NCI-H1105 (cell line): ENCODE measurements around the gene GFRA1.

ENCODE experiments used
- DNase-seq: peaks from one replicate; lab custom pipeline; 2025; lab: John Stamatoyannopoulos, UW

The GFRA1 gene

DNA sequence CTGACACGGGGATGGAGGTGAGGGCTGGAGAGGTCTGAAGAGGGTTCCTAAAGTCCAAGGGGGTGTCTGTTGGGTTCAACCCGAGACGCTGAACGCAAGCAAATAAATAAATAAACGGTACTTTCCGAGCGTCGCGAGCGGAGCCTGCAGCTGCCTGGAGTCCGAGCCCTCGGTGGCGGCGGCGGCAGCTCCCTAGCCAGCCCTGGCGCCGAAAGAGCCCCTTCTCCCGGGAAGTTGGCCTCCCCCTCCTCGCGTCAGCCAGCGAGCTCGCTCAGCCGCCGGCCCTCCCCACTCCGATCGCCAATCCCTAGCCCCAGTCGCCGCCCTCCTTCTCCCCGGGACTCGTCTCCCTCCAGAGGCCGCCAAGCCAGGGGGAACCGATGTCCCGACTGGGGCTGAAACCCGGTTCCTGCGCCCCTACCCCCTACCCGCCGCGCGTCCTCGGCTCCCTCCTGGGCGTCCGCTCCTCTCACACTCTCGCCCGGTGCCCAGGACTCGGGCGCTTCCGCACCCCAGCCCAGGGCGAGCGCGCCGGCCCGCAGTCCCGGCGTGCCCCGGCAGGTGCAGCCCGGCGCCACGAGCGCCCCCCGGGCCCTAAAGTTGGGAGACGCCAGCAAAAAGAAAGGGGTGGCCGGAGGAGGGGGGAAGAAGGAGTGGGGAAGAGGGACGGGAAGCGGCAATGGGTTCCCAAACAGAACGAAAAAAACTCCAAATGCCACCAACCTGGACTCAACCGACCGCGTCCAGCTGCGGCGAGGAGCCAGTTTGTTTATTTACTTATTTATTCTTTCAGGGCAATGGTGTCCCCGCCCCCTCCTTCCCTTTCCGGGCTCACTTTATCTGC lies at the start of gene GFRA1:
GFRA1 (minus strand) TSS at position 767 of the 844 bp plus-strand sequence. CDS start 1,177 bp downstream, outside the sequence.
- no peak for DNase-seq

DNA sequence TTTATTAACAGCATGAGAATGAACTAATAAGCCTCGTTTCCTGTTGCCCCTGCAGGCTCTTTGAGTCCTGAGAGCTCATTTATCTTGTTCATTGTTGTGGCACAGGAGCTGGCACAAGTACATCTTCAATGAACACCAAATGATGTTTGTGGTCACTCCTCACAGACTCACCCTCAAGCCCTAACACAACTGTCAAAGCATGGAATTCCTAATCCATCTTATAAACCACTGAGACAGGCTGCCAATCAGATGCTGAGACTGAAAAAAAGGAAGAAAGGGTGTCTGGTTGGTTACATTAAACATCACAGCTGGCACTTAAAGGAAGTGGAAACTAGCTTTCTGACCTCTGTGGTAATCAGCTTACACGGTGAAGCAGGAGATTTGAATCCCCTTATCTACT lies 43.5 kb upstream of the GFRA1 start:
- no peak for DNase-seq

DNA sequence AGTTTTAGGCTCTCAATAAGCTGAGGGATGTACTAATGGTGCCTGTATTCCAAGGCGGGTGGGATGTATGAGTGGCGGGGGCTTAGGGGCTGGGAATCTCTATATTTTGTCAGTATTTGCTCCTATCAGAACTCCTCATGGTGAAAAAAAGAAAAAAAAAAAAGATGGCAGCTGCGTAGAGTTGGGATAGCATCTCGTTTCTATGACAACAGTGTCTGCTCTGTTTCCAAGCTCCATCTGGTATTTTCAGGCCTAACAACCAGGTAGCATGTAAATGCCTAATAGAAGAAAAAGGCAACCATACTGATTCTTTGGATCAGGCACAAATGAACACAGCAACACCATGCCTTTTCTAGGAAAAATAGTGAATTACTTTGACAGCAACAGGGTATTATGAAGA lies 39.5 kb upstream of the GFRA1 start:
- no peak for DNase-seq

- no peak for DNase-seq
These were observed 38.9 kb upstream of the GFRA1 start for GRCh38 chr10:116311706-116312490.

DNA sequence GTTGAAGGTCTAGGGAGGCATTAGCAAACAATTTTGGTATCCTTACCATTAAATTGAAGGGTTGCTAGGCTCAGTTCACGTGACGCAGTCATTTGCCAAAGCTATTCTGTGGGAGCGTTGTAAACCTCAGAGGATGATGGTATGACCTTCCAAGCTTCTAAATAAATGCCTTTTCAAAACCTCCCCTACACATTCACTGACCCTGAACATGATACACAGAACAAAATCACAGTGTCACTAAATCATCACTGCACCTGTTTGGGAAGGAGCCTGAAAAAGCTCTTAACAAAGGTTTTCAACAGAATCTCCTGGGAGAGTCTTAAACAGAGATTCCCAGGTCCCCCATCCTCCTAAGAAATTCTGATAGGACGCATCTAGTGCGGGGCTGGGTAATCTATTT lies 38.0 kb upstream of the GFRA1 start:
- DNase-seq, result no peak

DNA sequence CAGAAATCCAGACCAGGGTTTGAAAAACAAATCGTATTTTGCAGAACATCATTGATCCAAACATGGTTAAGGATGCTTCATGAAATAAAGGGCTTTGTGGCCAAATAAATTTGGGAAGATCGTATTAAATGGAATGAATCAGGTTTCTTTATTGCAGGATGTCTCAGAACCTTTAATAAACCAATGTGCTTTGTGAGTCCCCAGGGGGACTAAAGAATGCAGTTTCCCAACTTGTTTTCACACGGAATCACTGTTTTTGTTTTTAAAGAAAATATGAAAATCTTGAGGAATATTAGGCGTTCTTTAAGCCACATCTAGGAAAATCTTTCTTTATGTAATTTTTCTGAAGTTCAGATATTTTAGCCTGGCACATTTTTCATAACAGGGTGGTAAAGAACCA lies 34.4 kb upstream of the GFRA1 start:
- no peak for DNase-seq

DNA sequence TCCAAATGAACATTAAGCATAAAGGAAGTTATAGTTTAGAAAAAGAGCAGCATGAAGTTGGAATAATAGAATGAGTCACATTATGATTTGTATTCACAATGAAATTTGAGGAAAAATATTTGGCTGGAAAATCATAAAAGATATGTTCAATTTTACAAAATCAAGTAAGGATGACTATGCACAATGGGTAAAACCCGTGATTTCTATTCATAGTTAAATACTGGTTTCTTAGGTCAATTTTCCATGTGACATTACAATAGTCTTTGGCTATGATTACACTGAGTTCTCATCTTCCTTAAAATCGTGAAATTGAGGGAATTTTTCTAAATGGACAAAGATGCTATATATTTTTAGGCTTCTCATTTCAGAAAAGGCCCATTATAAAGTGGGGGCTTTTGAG lies 33.8 kb upstream of the GFRA1 start:
- DNase-seq, result no peak

- no peak for DNase-seq
These were observed 31.9 kb upstream of the GFRA1 start for GRCh38 chr10:116304923-116305322.

DNA sequence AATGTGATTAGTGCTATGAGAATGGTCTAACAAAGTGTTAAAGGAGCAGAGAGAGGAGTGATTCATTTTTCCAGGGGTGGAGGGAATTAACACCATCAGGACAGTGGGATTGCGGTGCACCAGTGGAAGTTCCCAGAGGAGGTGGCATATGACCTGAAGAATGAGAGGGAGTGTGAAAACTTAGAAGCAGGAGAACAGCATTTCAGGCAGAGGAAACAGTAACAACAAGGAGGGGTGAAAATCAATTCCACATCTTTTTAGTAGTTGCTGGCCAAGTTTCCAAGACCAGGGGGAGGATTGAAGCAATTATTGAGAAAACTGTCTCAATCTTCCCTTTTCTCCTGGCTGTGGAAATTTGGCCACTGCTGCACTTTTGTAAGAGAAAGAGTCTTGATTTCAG lies 27.5 kb upstream of the GFRA1 start:
- DNase-seq, result no peak

- no peak for DNase-seq
These were observed 25.6 kb upstream of the GFRA1 start for GRCh38 chr10:116298586-116298985.

DNA sequence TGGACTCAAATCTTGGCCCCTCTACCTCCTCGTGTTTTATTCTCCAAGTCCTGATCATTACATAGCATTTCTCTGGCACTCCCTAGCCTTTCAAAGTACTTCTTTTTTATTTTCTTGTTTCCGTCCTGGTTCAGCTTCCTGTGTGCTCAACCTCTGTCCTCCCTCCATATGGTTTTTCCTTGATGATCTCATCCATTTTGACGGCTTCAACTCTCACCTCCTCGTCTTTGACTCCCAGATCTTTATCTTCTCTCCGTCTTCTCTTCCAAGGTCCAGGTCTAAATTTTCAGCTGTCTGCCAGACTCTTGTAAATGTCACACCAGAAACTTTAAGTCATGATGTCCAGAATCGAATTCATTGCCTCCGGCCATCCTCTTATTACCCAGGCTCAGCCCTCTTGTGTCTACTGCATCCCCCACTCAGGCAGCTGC lies 23.3 kb upstream of the GFRA1 start:
- no peak for DNase-seq

- no peak for DNase-seq
These were observed 19.5 kb upstream of the GFRA1 start for GRCh38 chr10:116292493-116292892.

- no peak for DNase-seq
These were observed 16.6 kb upstream of the GFRA1 start for GRCh38 chr10:116289652-116290051.

GRCh38 chr10:116287906-116288501 lies 15.0 kb upstream of the GFRA1 start:
- peak; percentile 14 for DNase-seq

DNA sequence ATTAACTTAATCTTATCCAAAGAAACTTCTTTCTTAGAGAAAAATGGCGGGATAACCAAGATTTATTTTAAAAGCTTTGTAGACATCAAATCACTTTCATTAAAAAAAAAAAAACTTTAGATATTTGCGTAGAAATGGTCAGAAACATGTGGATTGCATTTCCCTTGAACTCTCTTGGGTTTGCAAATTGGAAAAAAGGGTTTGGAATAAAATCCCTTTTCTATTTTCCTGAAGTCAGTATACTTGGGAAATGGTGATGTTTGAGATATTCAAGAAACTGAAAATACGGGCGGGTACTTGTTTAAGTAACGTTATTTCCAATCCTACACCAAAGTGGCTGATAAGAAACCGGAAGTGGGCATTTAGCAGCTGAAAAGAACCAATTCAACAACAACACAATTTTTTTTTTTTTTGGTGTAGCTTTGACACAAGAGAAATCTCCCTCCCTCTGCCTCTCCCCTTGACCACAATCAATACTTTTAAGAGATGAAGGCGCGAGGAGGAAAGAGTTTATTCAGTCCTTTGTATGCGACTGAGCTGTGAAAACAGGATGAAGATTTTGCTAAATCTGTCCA lies 13.7 kb upstream of the GFRA1 start:
- DNase-seq, result no peak

- no peak for DNase-seq
These were observed 8.8 kb upstream of the GFRA1 start for GRCh38 chr10:116281775-116282174.

GRCh38 chr10:116278846-116279245 lies 5.8 kb upstream of the GFRA1 start:
- no peak for DNase-seq

DNA sequence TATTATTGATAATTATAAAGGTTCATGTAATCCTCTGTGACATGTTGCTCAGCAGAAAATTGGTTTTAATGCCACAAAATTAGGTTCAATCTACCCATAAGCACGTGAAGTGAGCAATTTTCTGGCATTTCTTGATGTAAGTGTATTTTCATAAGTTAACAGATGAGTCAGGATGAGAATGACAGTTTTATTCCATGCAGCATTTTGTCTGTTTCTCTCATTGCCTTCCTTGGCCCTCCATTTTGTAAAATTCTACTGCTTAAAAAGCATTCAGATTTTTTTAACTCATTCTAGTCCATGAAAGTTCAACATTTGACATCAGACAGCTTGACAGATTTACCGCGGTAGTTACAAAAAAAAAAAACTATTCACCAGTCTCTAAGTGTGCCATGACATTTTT lies 4.0 kb upstream of the GFRA1 start:
- DNase-seq, result no peak

DNA sequence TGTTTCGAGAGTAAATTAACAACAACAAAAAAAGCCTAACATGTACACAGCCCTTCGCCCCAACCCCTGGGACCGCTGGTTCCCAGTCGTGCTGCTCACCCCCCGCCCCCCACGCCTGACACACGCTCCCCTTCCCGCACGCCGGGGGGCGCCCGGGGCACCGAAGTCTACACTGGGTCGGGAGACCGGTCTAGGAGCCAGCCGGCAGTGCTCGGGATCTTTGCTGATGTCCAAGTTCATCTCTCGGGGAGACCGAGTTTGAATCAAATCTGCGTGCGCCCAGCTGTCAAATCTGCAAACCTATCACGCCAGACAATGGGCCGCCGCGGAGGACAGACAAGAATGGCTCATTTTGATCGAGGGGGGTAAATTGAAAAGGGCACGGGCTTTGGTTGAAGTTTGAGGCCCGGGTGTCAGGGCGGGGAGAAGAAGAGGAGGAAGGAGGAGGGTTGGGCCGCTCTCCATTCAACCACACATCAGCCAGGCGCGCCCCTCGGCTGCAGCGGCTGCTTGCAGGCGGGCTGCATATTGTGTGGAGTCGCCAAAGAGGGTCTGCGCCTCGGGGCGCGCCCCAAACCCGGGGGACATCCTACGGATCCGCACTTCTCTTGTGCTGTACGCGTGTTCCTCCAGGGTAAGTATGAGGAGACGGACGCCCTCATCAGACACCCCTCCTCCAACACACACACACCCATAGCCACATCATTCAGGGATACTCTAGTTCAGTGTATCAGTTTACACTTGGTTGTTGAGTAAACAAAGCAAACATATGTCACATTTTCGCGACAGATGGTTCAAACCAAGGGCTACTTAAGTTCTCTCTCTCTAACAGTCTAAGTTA lies 1.3 kb upstream of the GFRA1 start:
- peak; percentile 20 for DNase-seq

DNA sequence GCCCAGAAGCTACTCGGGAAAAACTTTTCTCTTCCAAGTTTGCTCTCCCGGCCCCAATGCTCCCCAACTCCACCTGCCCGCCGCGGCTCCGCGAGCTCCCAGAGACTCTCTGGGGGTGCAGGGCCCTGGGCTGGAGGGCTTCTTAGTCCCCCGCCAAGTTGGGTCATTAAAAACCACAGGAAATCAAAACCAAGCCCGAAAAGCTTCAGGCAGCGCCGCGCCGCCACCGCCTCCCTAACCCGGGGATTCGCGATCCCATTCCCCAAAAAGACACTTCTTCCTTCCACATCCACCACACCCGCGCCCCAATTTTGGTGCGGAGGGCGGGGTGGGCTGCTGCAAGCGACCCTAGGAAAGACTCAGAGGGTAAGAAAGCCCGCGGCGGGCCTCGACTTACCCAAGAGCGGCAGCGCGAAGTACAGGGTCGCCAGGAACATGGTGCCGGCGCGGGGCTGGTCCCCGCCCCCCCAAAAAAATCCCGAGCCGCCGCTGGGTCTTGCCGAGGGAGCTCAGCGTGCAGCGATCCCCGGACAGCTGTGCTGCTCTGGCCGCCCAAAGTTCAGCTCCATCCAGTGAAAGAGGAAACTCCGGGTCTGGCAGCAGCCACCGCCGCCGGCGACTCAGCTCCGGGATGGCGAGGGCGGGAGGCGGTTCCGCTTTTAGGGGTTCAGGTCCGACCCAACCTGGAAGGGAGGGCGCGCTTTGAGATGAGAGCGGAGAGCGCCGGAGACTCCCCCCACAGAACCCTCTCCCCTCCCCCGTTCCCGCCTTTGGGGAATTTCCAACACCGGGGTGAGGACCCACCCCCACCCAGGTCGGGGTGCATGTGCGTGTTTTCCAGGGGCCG lies 1.2 kb downstream of the GFRA1 start:
- no peak for DNase-seq
